Measurements from ENCODE around the gene PLAC8.

DNA sequence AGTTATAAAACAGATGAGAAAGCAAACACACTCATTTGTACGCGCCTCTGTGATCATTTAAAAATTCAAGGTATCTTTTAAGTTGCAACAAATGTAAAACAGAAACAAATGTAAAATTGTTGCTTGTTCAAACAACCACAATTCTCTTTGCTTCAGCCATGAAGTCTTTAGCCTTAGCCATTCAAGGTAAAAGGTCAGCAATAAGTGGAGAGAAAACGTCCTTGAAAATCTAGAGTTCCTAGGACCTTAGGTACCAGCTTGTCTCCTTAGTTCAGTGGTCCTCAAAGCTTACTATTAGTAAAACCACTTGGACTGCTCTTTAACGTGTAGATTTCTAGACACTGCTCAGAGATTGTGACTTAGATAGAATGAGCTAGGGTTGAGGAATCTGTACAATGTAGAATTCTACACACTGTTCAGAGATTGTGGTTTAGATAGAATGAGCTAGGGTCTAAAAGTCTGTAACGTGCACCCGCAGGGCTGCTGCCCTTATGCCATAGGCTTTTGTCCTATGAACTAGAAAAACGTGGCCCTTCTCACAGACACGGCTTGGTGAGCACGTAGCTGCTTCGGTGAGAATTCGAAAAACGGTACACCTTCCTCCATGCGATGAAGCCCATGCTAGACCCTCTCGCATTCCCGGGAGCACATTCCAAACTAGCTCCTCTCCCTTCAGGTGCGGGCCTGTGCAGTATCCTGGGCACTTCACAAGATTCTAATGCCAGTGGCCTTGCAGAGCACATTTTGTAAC is 1.7 kb downstream of the PLAC8 start:
- TF ChIP-seq POLR2A (IDR thresholded peaks at IDR 0.05; ENCODE audit: low read depth) (no peak), POLR2AphosphoS5 (IDR thresholded peaks at IDR 0.05) (no peak)
- TF ChIP-seq, protein P1, sequence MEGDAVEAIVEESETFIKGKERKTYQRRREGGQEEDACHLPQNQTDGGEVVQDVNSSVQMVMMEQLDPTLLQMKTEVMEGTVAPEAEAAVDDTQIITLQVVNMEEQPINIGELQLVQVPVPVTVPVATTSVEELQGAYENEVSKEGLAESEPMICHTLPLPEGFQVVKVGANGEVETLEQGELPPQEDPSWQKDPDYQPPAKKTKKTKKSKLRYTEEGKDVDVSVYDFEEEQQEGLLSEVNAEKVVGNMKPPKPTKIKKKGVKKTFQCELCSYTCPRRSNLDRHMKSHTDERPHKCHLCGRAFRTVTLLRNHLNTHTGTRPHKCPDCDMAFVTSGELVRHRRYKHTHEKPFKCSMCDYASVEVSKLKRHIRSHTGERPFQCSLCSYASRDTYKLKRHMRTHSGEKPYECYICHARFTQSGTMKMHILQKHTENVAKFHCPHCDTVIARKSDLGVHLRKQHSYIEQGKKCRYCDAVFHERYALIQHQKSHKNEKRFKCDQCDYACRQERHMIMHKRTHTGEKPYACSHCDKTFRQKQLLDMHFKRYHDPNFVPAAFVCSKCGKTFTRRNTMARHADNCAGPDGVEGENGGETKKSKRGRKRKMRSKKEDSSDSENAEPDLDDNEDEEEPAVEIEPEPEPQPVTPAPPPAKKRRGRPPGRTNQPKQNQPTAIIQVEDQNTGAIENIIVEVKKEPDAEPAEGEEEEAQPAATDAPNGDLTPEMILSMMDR (IDR thresholded peaks at IDR 0.05), result no peak

All from esophagus muscularis mucosa (tissue), 3 donors.